BLaER1 (cell line): ENCODE measurements around the gene YIF1A.

Experiments used
- H3K27ac ChIP-seq: shearing (Covaris generic); formaldehyde crosslinking; 2 replicates; pipeline ENCODE4 v1.8.1; 2022
- H3K27me3 ChIP-seq: shearing (Covaris generic); formaldehyde crosslinking; 2 replicates; pipeline ENCODE4 v1.8.1; 2022
- H3K36me3 ChIP-seq: shearing (Covaris generic); formaldehyde crosslinking; 2 replicates; pipeline ENCODE4 v1.8.1; 2022
- H3K4me1 ChIP-seq: shearing (Covaris generic); formaldehyde crosslinking; 2 replicates; pipeline ENCODE4 v1.8.1; 2022
- H3K4me2 ChIP-seq: shearing (Covaris generic); formaldehyde crosslinking; 2 replicates; pipeline ENCODE4 v1.8.1; 2022
- H3K4me3 ChIP-seq: shearing (Covaris generic); formaldehyde crosslinking; 2 replicates; pipeline ENCODE4 v1.8.1; 2022
- H3K9ac ChIP-seq: shearing (Covaris generic); formaldehyde crosslinking; 2 replicates; pipeline ENCODE4 v1.8.1; 2022
- H3K9me3 ChIP-seq: shearing (Covaris generic); formaldehyde crosslinking; 2 replicates; pipeline ENCODE4 v1.8.1; 2022
- H4K20me1 ChIP-seq: shearing (Covaris generic); formaldehyde crosslinking; 2 replicates; pipeline ENCODE4 v1.8.1; 2022
- Cebpa-rat ChIP-seq: shearing (Covaris generic); IDR thresholded peaks from 2 replicates; pipeline ENCODE4 v1.8.1; 2022

YIF1A gene

GRCh38 chr11:66288671-66289547 is at the start of gene YIF1A:
YIF1A (minus strand) TSS chr11:66289143; CDS start chr11:66288985, 158 bp downstream.
- peaks cover 19% of the 10 kb centered on the region; the same call in 1 of the 2 replicates for H3K36me3 ChIP-seq
- no peak for TF ChIP-seq Cebpa-rat
- peaks cover 31% of the 10 kb centered on the region for H3K4me1 ChIP-seq
- peak within 1 kb of the TSS; percentile 86 for H3K9ac ChIP-seq
- H3K9me3 ChIP-seq, result no peaks in the 10 kb centered on the region
- H3K27ac ChIP-seq, result peak within 1 kb of the TSS; percentile 84
- peaks cover 43% of the 10 kb centered on the region for H3K27me3 ChIP-seq
- H3K4me3 ChIP-seq, result peak within 1 kb of the TSS; percentile 81
- H4K20me1 ChIP-seq, result peaks cover 9% of the 10 kb centered on the region
- H3K4me2 ChIP-seq, result peak within 1 kb of the TSS; percentile 96

DNA sequence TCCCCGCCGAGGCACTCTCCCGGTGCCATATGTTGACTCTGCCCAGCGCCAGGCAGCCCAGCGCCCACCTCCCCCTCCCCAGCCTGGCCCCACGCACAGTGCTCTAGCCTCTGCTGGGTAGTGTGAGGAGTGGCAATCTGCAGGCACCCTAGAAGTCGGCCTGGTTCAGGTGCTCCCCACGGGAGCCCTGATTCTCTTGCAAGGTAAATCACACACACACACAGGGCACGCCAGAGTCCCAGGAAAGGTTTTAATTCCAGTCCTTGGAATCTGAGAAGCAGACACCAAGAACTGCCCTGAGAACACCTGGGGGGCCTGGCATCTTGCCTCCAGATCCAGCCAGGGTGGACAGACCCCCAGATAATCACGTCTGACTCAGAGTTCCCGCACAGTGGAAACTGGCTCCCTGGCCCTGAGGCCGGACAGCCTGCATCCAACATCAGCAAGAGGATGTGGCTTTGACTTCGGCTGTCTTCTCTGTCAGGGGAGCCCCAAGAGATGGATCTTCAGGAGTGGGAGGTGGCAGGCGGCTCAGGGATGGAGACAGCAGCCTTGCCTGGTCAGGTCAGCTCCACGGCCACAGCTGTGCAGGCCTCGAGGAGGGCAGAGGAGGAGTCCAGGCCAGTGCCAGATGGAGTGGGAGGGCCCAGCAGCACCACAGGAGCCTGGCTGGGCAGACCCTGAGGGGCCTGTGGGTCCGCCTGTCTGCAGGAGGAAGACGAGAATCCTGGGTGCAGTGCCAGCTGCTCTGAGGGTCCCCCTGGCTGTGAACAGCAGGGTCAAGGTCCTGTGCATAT is 48.4 kb upstream of the YIF1A start:
- Histone ChIP-seq H3K4me3 (no peak overlapping the region), H3K9ac (peak overlapping the region; percentile 28; the same call in 1 of the 2 replicates), H4K20me1 (no peaks in the 10 kb centered on the region), H3K27ac (peak overlapping the region; percentile 77), H3K9me3 (no peaks in the 10 kb centered on the region), H3K4me2 (peak overlapping the region; percentile 97), H3K27me3 (no peaks in the 10 kb centered on the region), H3K4me1 (peaks cover 69% of the 10 kb centered on the region), H3K36me3 (peaks cover 52% of the 10 kb centered on the region)
- TF ChIP-seq Cebpa-rat, result no peak

DNA sequence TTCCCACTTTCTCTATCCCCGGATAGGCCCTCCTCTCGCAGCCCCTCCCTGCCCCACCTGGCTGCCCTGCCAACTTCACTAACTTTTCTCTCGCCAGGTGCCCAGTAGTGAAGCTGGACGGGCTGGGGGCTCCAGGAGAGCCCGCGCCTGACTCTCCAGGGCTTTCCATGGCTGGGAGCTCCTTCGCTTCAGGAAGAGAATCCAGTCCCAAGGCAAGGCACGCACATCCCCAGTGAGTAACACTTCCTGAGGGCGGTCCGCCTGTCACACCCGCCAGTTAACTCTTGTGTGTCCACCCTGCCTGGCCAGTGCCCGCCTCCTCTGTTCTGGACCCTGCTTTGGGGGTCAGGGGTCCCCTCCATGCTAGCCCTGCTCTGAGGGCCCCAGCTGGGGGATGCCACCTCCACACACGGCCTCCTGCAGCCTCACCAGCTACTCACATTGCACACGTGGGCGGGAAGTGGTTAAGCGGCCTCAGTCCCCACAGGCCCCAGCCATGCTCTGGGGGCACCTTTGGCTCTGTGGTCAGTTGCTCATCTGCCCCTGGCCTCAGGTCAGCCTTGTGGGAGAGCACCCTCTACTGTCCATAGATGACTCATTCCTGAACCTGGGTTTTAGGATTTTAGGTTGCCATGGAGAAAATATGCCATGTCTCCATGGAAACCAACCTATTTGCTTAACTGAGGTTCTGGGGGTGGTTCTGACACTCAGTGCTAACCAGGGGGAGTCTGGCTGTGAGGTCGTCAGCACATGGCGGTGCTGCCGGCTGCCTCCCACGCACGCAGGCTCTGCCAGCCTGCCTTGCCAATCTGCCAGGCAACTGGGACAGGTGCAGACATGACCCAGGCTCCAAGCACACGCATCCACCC is 47.5 kb upstream of the YIF1A start, which contains the start of gene RIN1:
Gene RIN1, minus strand, starts transcription at position 201 of the 869 bp plus-strand sequence. Its CDS starts 32 bp downstream, at position 169.
- peaks cover 44% of the 10 kb centered on the region for H3K36me3 ChIP-seq
- H3K4me2 ChIP-seq, result peak within 1 kb of the TSS; percentile 97
- H3K9ac ChIP-seq, result peak within 1 kb of the TSS; percentile 67
- no peaks in the 10 kb centered on the region for H4K20me1 ChIP-seq
- no peaks in the 10 kb centered on the region for H3K27me3 ChIP-seq
- H3K4me1 ChIP-seq, result peaks cover 72% of the 10 kb centered on the region
- H3K27ac ChIP-seq, result peak within 1 kb of the TSS; percentile 77
- H3K9me3 ChIP-seq, result no peaks in the 10 kb centered on the region
- H3K4me3 ChIP-seq, result peak within 1 kb of the TSS; percentile 62
- TF ChIP-seq Cebpa-rat, result no peak

GRCh38 chr11:66335531-66336233 is 46.7 kb upstream of the YIF1A start:
- H3K9me3 ChIP-seq, result no peaks in the 10 kb centered on the region
- H3K4me3 ChIP-seq, result peak overlapping the region; percentile 62
- H3K9ac ChIP-seq, result peak overlapping the region; percentile 67
- peak overlapping the region; percentile 77 for H3K27ac ChIP-seq
- no peaks in the 10 kb centered on the region for H3K27me3 ChIP-seq
- peaks cover 36% of the 10 kb centered on the region for H3K36me3 ChIP-seq
- peak overlapping the region; percentile 97 for H3K4me2 ChIP-seq
- H3K4me1 ChIP-seq, result peaks cover 79% of the 10 kb centered on the region
- H4K20me1 ChIP-seq, result no peaks in the 10 kb centered on the region
- TF ChIP-seq Cebpa-rat, result no peak; the same call in 1 of the 2 replicates

- Histone ChIP-seq H3K9me3 (no peaks in the 10 kb centered on the region), H3K27ac (peak overlapping the region; percentile 77), H4K20me1 (no peaks in the 10 kb centered on the region), H3K9ac (peak overlapping the region; percentile 67; the same call in 1 of the 2 replicates), H3K4me1 (peaks cover 88% of the 10 kb centered on the region), H3K27me3 (no peaks in the 10 kb centered on the region), H3K4me3 (peak overlapping the region; percentile 62), H3K36me3 (peaks cover 27% of the 10 kb centered on the region), H3K4me2 (peak overlapping the region; percentile 97)
- TF ChIP-seq Cebpa-rat, result peak; percentile 85
These were observed 45.9 kb upstream of the YIF1A start for GRCh38 chr11:66334605-66335442.

DNA sequence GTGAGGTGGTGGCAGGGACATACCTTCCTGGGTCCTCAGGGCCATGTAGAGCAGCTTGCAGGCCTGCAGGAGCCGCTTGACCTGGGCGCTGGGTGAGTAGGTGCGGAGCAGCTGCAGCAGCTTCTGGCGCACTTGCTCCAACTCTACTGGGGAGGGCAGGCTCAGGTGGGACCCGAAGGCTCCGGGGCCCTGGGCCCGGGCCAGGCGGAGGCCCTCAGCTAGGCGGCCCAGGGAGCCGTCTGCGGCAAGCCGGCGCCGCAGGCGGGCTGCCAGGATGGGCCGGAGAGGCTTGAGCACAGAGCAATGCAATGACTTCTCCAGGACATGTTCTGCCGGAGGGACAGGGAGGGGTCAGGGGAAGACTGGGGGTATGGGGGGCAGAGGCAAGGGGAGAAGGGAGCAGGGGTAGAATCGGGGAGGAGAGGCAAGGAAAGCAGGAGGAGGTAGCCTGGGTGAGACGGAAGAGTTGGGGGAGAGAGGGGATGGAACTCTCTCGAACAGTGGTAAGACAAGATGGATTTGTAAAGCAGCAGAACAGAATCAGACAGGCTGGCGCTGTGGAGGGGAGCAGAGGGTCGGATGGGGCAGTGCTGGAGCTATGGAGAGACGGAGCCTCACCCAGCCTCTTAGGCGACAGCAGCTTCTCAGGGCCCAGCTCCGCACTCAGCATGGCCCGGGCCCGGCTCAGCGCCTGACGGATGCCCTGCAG is 45.1 kb upstream of the YIF1A start:
- Histone ChIP-seq H3K4me2 (peak overlapping the region; percentile 97), H3K27me3 (no peaks in the 10 kb centered on the region), H3K9ac (peak overlapping the region; percentile 60; the same call in 1 of the 2 replicates), H4K20me1 (no peaks in the 10 kb centered on the region), H3K36me3 (peaks cover 19% of the 10 kb centered on the region), H3K4me3 (peak overlapping the region; percentile 62), H3K9me3 (no peaks in the 10 kb centered on the region), H3K27ac (peak overlapping the region; percentile 77), H3K4me1 (peaks cover 92% of the 10 kb centered on the region)
- no peak for TF ChIP-seq Cebpa-rat

- H3K27ac ChIP-seq, result peak overlapping the region; percentile 53; the same call in 1 of the 2 replicates
- H3K9ac ChIP-seq, result 0 out of 2 replicates have a peak overlapping the region, but pooled peaks have one; percentile 3
- H3K27me3 ChIP-seq, result no peaks in the 10 kb centered on the region
- H3K36me3 ChIP-seq, result peaks cover 12% of the 10 kb centered on the region
- no peak for TF ChIP-seq Cebpa-rat
- H4K20me1 ChIP-seq, result no peaks in the 10 kb centered on the region
- no peak overlapping the region for H3K4me3 ChIP-seq
- no peaks in the 10 kb centered on the region for H3K9me3 ChIP-seq
- H3K4me2 ChIP-seq, result peak overlapping the region; percentile 97
- peaks cover 92% of the 10 kb centered on the region for H3K4me1 ChIP-seq
These were observed 44.4 kb upstream of the YIF1A start for GRCh38 chr11:66333220-66333877.
